GM18867 (cell line): ENCODE results near the gene OBSCN.

Source experiments
- ATAC-seq: cut with Tn5 transposase; IDR thresholded peaks from one replicate; pipeline ENCODE4 v1.9.1; 2021; ENCODE audit warnings: mild to moderate bottlenecking, moderate library complexity; ENCODE audit not compliant: unreplicated experiment

The OBSCN gene

GRCh38 chr1:228408869-228409805 is 201.3 kb downstream of the OBSCN start:
- ATAC-seq = no peak

- no peak for ATAC-seq
These were observed 202.2 kb downstream of the OBSCN start for GRCh38 chr1:228410015-228410414.

GRCh38 chr1:228410671-228411070 is 202.8 kb downstream of the OBSCN start:
- no peak for ATAC-seq

GRCh38 chr1:228411121-228411520 is 203.3 kb downstream of the OBSCN start:
- no peak for ATAC-seq

- ATAC-seq = no peak
These were observed 203.9 kb downstream of the OBSCN start for GRCh38 chr1:228411548-228412430.

- ATAC-seq = no peak
These were observed 205.6 kb downstream of the OBSCN start for GRCh38 chr1:228413241-228414010.

GRCh38 chr1:228414511-228415211 is 206.8 kb downstream of the OBSCN start:
- no peak for ATAC-seq

- no peak for ATAC-seq
These were observed 207.4 kb downstream of the OBSCN start for GRCh38 chr1:228415221-228415620.

GRCh38 chr1:228415853-228416216 is 208.0 kb downstream of the OBSCN start:
- no peak for ATAC-seq

GRCh38 chr1:228416217-228416933 is 208.5 kb downstream of the OBSCN start, which contains the start of gene TRIM17:
TRIM17 (minus strand) TSS chr1:228416861; CDS start chr1:228415072, 1,789 bp downstream.
- no peak for ATAC-seq

GRCh38 chr1:228417061-228417460 is 209.2 kb downstream of the OBSCN start:
- ATAC-seq = no peak

GRCh38 chr1:228417483-228418203 is 209.8 kb downstream of the OBSCN start:
- no peak for ATAC-seq

GRCh38 chr1:228420968-228421826 is 213.4 kb downstream of the OBSCN start:
- no peak for ATAC-seq

GRCh38 chr1:228423404-228424053 is 215.7 kb downstream of the OBSCN start:
- ATAC-seq = no peak

- no peak for ATAC-seq
These were observed 217.1 kb downstream of the OBSCN start for GRCh38 chr1:228424685-228425660.

- ATAC-seq = no peak
These were observed 218.8 kb downstream of the OBSCN start for GRCh38 chr1:228426518-228427175.
